PC-3 (cell line): ENCODE measurements around the gene SLC9A9.

Experiments
- CTCF ChIP-seq: fragments of 300-600 bp; sonication (generic); conservative IDR thresholded peaks from 2 replicates; pipeline ENCODE4 v1.5.1; 2017; ENCODE audit warnings: antibody characterized with exemption, low read depth, mild to moderate bottlenecking, low read length
- EZH2 ChIP-seq: fragments of 300-600 bp; sonication (generic); IDR thresholded peaks from one replicate; pipeline ENCODE4 v1.6.1; 2017; ENCODE audit warnings: antibody characterized with exemption, mild to moderate bottlenecking, low read length; ENCODE audit not compliant: unreplicated experiment
- EZH2phosphoT487 ChIP-seq: fragments of 300-600 bp; sonication (generic); IDR thresholded peaks from 2 replicates; pipeline ENCODE4 v1.6.1; 2018; ENCODE audit warnings: mild to moderate bottlenecking, antibody characterized with exemption, low read length, borderline replicate concordance

- TF ChIP-seq CTCF (no peak), EZH2phosphoT487 (no peak), EZH2 (no peak)
Observed at GRCh38 chr3:143313025-143313892, 535.0 kb downstream of the SLC9A9 start.
